Right lobe of liver (tissue), 6 donors: Measurements from ENCODE around the gene PRKAR1A. TPM values are rescaled to one million over a fixed set of nuclear protein-coding genes. Genes with fewer than 3 reads are reported as not detected.

ENCODE experiments used
- ATAC-seq, 4 donors: fragments of 200-7000 bp; cut with Tn5 transposase; one replicate each; pipeline ENCODE4 v1.9.1; 2020; ENCODE audit warnings: mild to moderate bottlenecking in 4 of 4, moderate library complexity in 4 of 4
- DNase-seq, 3 donors: peaks; one replicate each; pipeline ENCODE4 v3.0.0-alpha.2; 2020
- H3K27ac ChIP-seq, 3 donors: fragments of 200-600 bp; one replicate each; pipeline ENCODE4 v1.8.0; 2022
- H3K27me3 ChIP-seq, 2 donors: fragments of 200-600 bp; one replicate each; pipeline ENCODE4 v1.8.0; 2022
- H3K36me3 ChIP-seq, 4 donors: fragments of 200-600 bp; sonication (generic) in 1 of 4; one replicate each; pipeline versions ENCODE4 v1.5.1 to v1.8.0; 2017 to 2022; ENCODE audit warnings: control low read depth in 1 of 4
- H3K4me1 ChIP-seq, 4 donors: fragments of 200-600 bp; sonication (generic) in 1 of 4; one replicate each; pipeline versions ENCODE4 v1.5.1 to v1.8.0; 2017 to 2022; ENCODE audit warnings: control low read depth in 1 of 4
- H3K4me3 ChIP-seq, 3 donors: fragments of 200-600 bp; one replicate each; pipeline ENCODE4 v1.8.0; 2022
- H3K9me3 ChIP-seq, 4 donors: fragments of 200-600 bp; sonication (generic) in 1 of 4; one replicate each; pipeline versions ENCODE4 v1.5.1 to v1.8.0; 2017 to 2022; ENCODE audit warnings: control low read depth in 1 of 4
- CTCF ChIP-seq, 4 donors: fragments of 200-600 bp in 3 of 4; fragments of 450-650 bp in 1 of 4; IDR thresholded peaks; one replicate each; pipeline versions ENCODE4 v1.5.1 to v1.8.0; 2016 to 2022; ENCODE audit warnings: antibody characterized with exemption in 4 of 4, mild to moderate bottlenecking in 2 of 4
- POLR2A ChIP-seq: fragments of 450-650 bp; IDR thresholded peaks from one replicate; pipeline ENCODE4 v1.6.1; 2017; ENCODE audit warnings: antibody characterized with exemption, mild to moderate bottlenecking
- WGBS: methylation state at CpG from one replicate; pipeline ENCODE4 v1.1.6; 2018; ENCODE audit warnings: low coverage, low lambda C conversion rate; ENCODE audit not compliant: insufficient coverage; ENCODE audit errors: missing lambda C conversion rate; 5-methylcytosine and 5-hydroxymethylcytosine counted together
- intact Hi-C, 2 donors: fragments of 100-400 bp; cut with DNase I; formaldehyde crosslinking; loops; one replicate each; pipeline versions ENCODE4 v1.11.2 to v1.14.1; 2022
- total RNA-seq, 6 experiments: library from RNA; depleted of rRNA in 2 of 6; stranded (reverse); fragments of >200 nt in 2 of 6; fragmentation: NEBNext Ultra II Directional in 3 of 6; extraction: Animal tissue kit (Norgen Biotek cat#: 25700) in 3 of 6; gene quantifications; one replicate each; pipeline versions ENCODE4 v1.1.0 to v1.2.4, GENCODE V29; 2016 to 2023
- donor health status: DM: no; HTN: yes; CAD: no.
- donor health status: DM: no; HTN: no; CAD: no.
- donor health status: DM: no; HTN: no; CAD: no.
- donor health status: DM: no; HTN: yes; CAD: no.
- donor health status: DM: no; HTN: yes; CAD: no.

The PRKAR1A gene
- total RNA-seq, 6 experiments from 2014 or later: 109 to 172 (median 136) TPM

GRCh38 chr17:68585643-68586042 lies 73.4 kb downstream of the PRKAR1A start:
- Histone ChIP-seq H3K27me3 (no peaks in the 10 kb centered on the region), H3K36me3 (no peaks in the 10 kb centered on the region), H3K9me3 (no peaks in the 10 kb centered on the region), H3K4me3 (no peak overlapping the region), H3K27ac (peak overlapping the region; percentile 9 to 62 (median 35)), H3K4me1 (peaks cover 0 to 71% (median 26%) of the 10 kb centered on the region in 4 donors)
- intact Hi-C loops: no loop called here
- peak in 2 of 4 donors; percentile 1 to 31 for ATAC-seq
- no peak for TF ChIP-seq CTCF (IDR thresholded peaks at IDR 0.05)
- no peak for TF ChIP-seq POLR2A
- DNase-seq: no peak
- WGBS: 42% methylated on average over 3 of the region's 4 CpGs

- ATAC-seq: peak; percentile 59 to 70 (median 66)
- Histone ChIP-seq H3K9me3 (no peaks in the 10 kb centered on the region), H3K4me1 (peaks cover 0 to 60% (median 21%) of the 10 kb centered on the region in 4 donors), H3K4me3 (no peak overlapping the region), H3K36me3 (no peaks in the 10 kb centered on the region), H3K27ac (peak overlapping the region in 2 of 3 donors; percentile 35 to 62), H3K27me3 (no peaks in the 10 kb centered on the region)
- intact Hi-C loops: no loop called here
- TF ChIP-seq CTCF (IDR thresholded peaks at IDR 0.05) (no peak), POLR2A (no peak)
- WGBS: 49% methylated on average over 5 of the region's 5 CpGs
- DNase-seq: peak; percentile 61 to 74 (median 72)
These were observed 74.8 kb downstream of the PRKAR1A start for GRCh38 chr17:68587026-68587425.

GRCh38 chr17:68587847-68588246 lies 75.6 kb downstream of the PRKAR1A start:
- intact Hi-C loops: no loop called here
- WGBS: 76% methylated on average over 2 of the region's 2 CpGs
- H3K27me3 ChIP-seq: no peaks in the 10 kb centered on the region

GRCh38 chr17:68588362-68588761 lies 76.1 kb downstream of the PRKAR1A start:
- no peaks in the 10 kb centered on the region for H3K36me3 ChIP-seq
- no peak overlapping the region for H3K27ac ChIP-seq
- H3K4me3 ChIP-seq: no peak overlapping the region
- 60% methylated on average over 1 of the region's 1 CpG for WGBS
- H3K4me1 ChIP-seq: peaks cover 0 to 57% (median 20%) of the 10 kb centered on the region in 4 donors
- intact Hi-C loops: no loop called here
- DNase-seq (no peak), ATAC-seq (no peak)
- no peaks in the 10 kb centered on the region for H3K27me3 ChIP-seq
- no peak for TF ChIP-seq CTCF (IDR thresholded peaks at IDR 0.05)
- no peaks in the 10 kb centered on the region for H3K9me3 ChIP-seq

More at GRCh38 chr17:68587847-68588246, 75.6 kb downstream of the PRKAR1A start:
- ATAC-seq: no peak
- TF ChIP-seq CTCF (IDR thresholded peaks at IDR 0.05): no peak
- no peak for TF ChIP-seq POLR2A
- Histone ChIP-seq H3K4me3 (no peak overlapping the region), H3K36me3 (no peaks in the 10 kb centered on the region), H3K27ac (peak overlapping the region in 1 of 3 donors; percentile 62), H3K9me3 (no peaks in the 10 kb centered on the region), H3K4me1 (peaks cover 0 to 55% (median 18%) of the 10 kb centered on the region in 4 donors)
- no peak for DNase-seq

GRCh38 chr17:68589086-68589485 lies 76.9 kb downstream of the PRKAR1A start:
- H3K4me3 ChIP-seq: no peak overlapping the region
- H3K27me3 ChIP-seq: no peaks in the 10 kb centered on the region
- no peaks in the 10 kb centered on the region for H3K9me3 ChIP-seq
- H3K36me3 ChIP-seq: no peaks in the 10 kb centered on the region
- H3K27ac ChIP-seq: no peak overlapping the region
- H3K4me1 ChIP-seq: peaks cover 0 to 55% (median 24%) of the 10 kb centered on the region in 4 donors
- intact Hi-C loops: no loop called here
- no peak for ATAC-seq
- TF ChIP-seq CTCF (IDR thresholded peaks at IDR 0.05): no peak
- TF ChIP-seq POLR2A: no peak
- 91% methylated on average over 3 of the region's 3 CpGs for WGBS
- DNase-seq: no peak
